PC-3 (cell line): Measurements from ENCODE around the gene LAMP2. TPM values are rescaled to one million over a fixed set of nuclear protein-coding genes. Genes with fewer than 3 reads are reported as not detected.

ENCODE experiments used
- ATAC-seq: fragments of 200-7000 bp; cut with Tn5 transposase; 2 replicates; pipeline ENCODE4 v1.9.1; 2020; ENCODE audit warnings: mild to moderate bottlenecking, moderate library complexity
- Bru-seq: library from RNA; stranded (reverse); fragments of 400-500 nt; gene quantifications from one replicate; lab custom pipeline; 2021; lab: Mats Ljungman, UMichigan
- BruChase-seq, 2 experiments: library from RNA; stranded (reverse); fragments of 400-500 nt; gene quantifications; one replicate each; lab custom pipeline; 2021; lab: Mats Ljungman, UMichigan
- BruUV-seq: library from RNA; stranded (reverse); fragments of 400-500 nt; replicated peaks from 2 replicates; lab custom pipeline; 2021; lab: Mats Ljungman, UMichigan
- CTCF ChIA-PET: fragments of 300-600 bp; sonication (Branson Sonifier 250); formaldehyde crosslinking; loops from one replicate; lab custom pipeline; 2022; ENCODE audit warnings: antibody characterized with exemption; lab: Charles Lee
- POLR2A ChIA-PET: fragments of 300-600 bp; sonication (Branson Sonifier 250); formaldehyde crosslinking; loops from one replicate; lab custom pipeline; 2022; ENCODE audit warnings: antibody characterized with exemption; ENCODE audit not compliant: unreplicated experiment; lab: Charles Lee
- DNase-seq: peaks from one replicate; pipeline ENCODE4 v3.0.0-alpha.2; 2015
- H2AFZ ChIP-seq: fragments of 300-600 bp; sonication (generic); 2 replicates; pipeline ENCODE4 v1.6.0; 2016; ENCODE audit warnings: antibody characterized with exemption, low read length
- H3F3A ChIP-seq: fragments of 300-600 bp; sonication (generic); one replicate; pipeline ENCODE4 v1.6.0; 2017; ENCODE audit warnings: antibody characterized with exemption, low read length, control low read depth, mild to moderate bottlenecking; ENCODE audit not compliant: unreplicated experiment
- H3K27ac ChIP-seq: fragments of 300-600 bp; sonication (generic); 2 replicates; pipeline ENCODE4 v1.5.1; 2016; ENCODE audit warnings: mild to moderate bottlenecking, low read length
- H3K27me3 ChIP-seq: fragments of 300-600 bp; sonication (generic); 2 replicates; pipeline ENCODE4 v1.6.1; 2016; ENCODE audit warnings: low read length, mixed read lengths
- H3K36me3 ChIP-seq: fragments of 300-600 bp; sonication (generic); 2 replicates; pipeline ENCODE4 v1.6.1; 2016; ENCODE audit warnings: low read depth, mixed run types, low read length, mixed read lengths
- H3K4me1 ChIP-seq: fragments of 300-600 bp; sonication (generic); 2 replicates; pipeline ENCODE4 v1.5.1; 2016; ENCODE audit warnings: low read length; ENCODE audit not compliant: insufficient read depth
- H3K4me2 ChIP-seq: fragments of 300-600 bp; sonication (generic); 2 replicates; pipeline ENCODE4 v1.6.0; 2016; ENCODE audit warnings: low read length
- H3K4me3 ChIP-seq: fragments of 300-600 bp; sonication (generic); 2 replicates; pipeline ENCODE4 v1.5.1; 2016; ENCODE audit warnings: mild to moderate bottlenecking, low read length, mixed read lengths
- H3K79me2 ChIP-seq: fragments of 300-600 bp; sonication (generic); 2 replicates; pipeline ENCODE4 v1.6.1; 2017; ENCODE audit warnings: low read length, mixed read lengths
- H3K9ac ChIP-seq: fragments of 300-600 bp; sonication (generic); 2 replicates; pipeline ENCODE4 v1.6.0; 2016; ENCODE audit warnings: mild to moderate bottlenecking, low read length
- H3K9me2 ChIP-seq: fragments of 300-600 bp; sonication (generic); replicated peaks from 2 replicates; pipeline ENCODE4 v1.6.1; 2016; ENCODE audit warnings: mixed run types, low read length, mixed read lengths
- H3K9me3 ChIP-seq: fragments of 300-600 bp; sonication (generic); 2 replicates; pipeline ENCODE4 v1.6.1; 2016; ENCODE audit warnings: low read length, mixed read lengths
- H4K20me1 ChIP-seq: fragments of 300-600 bp; sonication (generic); 2 replicates; pipeline ENCODE4 v1.6.1; 2016; ENCODE audit warnings: low read length, mixed read lengths
- CTCF ChIP-seq: fragments of 300-600 bp; sonication (generic); conservative IDR thresholded peaks from 2 replicates; pipeline ENCODE4 v1.5.1; 2017; ENCODE audit warnings: antibody characterized with exemption, low read depth, mild to moderate bottlenecking, low read length
- EZH2 ChIP-seq: fragments of 300-600 bp; sonication (generic); IDR thresholded peaks from one replicate; pipeline ENCODE4 v1.6.1; 2017; ENCODE audit warnings: antibody characterized with exemption, mild to moderate bottlenecking, low read length; ENCODE audit not compliant: unreplicated experiment
- EZH2phosphoT487 ChIP-seq: fragments of 300-600 bp; sonication (generic); IDR thresholded peaks from 2 replicates; pipeline ENCODE4 v1.6.1; 2018; ENCODE audit warnings: mild to moderate bottlenecking, antibody characterized with exemption, low read length, borderline replicate concordance
- intact Hi-C: fragments of 100-400 bp; cut with micrococcal nuclease; formaldehyde crosslinking; loops from 2 replicates; pipeline ENCODE4 v1.9.0; 2023
- long read RNA-seq: library from polyadenylated mRNA; unstranded; transcript quantifications from one replicate; pipeline ENCODE4 v2.0.0, GENCODE V29; 2021; ENCODE audit not compliant: unreplicated experiment
- total RNA-seq: library from RNA; depleted of rRNA; stranded (reverse); fragments of >200 nt; gene quantifications from 2 replicates; pipeline ENCODE4 v1.2.3, GENCODE V29; 2014; rRNA removed

LAMP2 gene
- total RNA-seq, result 51.5 and 53.8 TPM in 2 replicates
- Bru-seq, nascent RNA, result percentile 82 among the genes with signal in this experiment
- percentile 87 among the genes with signal in this experiment for BruChase-seq, experiment 1, labeled RNA remaining after a 6-hour chase
- percentile 91 among the genes with signal in this experiment for BruChase-seq, experiment 2, labeled RNA remaining after a 2-hour chase
- long read RNA-seq, full-length matches to known transcripts, result 618 of 661 reads
- long read RNA-seq, partial matches to known transcripts, result 17 of 661 reads
- long read RNA-seq, other reads (novel, unspliced or antisense), result 26 of 661 reads

GRCh38 chrX:120468825-120469525 lies at the start of gene LAMP2:
Gene LAMP2, minus strand, starts transcription at chrX:120469296. Its CDS starts 127 bp downstream, at chrX:120469169.
- peaks cover 51% of the 10 kb centered on the region for H3K79me2 ChIP-seq
- peak; percentile 89 for DNase-seq
- POLR2A ChIA-PET, result no interaction called here
- no peaks in the 10 kb centered on the region for H3K36me3 ChIP-seq
- H4K20me1 ChIP-seq, result no peaks in the 10 kb centered on the region
- peak; percentile 90 for ATAC-seq
- no peaks in the 10 kb centered on the region for H3K27me3 ChIP-seq
- TSS peak; percentile 73 for BruUV-seq
- H3K9me3 ChIP-seq, result no peaks in the 10 kb centered on the region
- no peaks in the 10 kb centered on the region for H3F3A ChIP-seq
- H2AFZ ChIP-seq, result peak within 1 kb of the TSS; percentile 68; the same call in 1 of the 2 replicates
- H3K9ac ChIP-seq, result peak within 1 kb of the TSS; percentile 80
- H3K9me2 ChIP-seq, result no peaks in the 10 kb centered on the region
- H3K27ac ChIP-seq, result peak within 1 kb of the TSS; percentile 70
- CTCF ChIA-PET, result no interaction called here
- peak within 1 kb of the TSS; percentile 87 for H3K4me3 ChIP-seq
- peak within 1 kb of the TSS; percentile 91 for H3K4me2 ChIP-seq
- intact Hi-C loops, result loop anchor here (1.0 kb wide), 2 partner anchors 11 to 17 kb away; no protein-coding TSS in a partner anchor
- no peak for TF ChIP-seq EZH2
- TF ChIP-seq CTCF, result no peak
- TF ChIP-seq EZH2phosphoT487, result no peak
- H3K4me1 ChIP-seq, result peaks cover 12% of the 10 kb centered on the region; the same call in 1 of the 2 replicates

- peak; percentile 77 for DNase-seq
- CTCF ChIA-PET, result no interaction called here
- H3K4me2 ChIP-seq, result no peak overlapping the region
Observed at GRCh38 chrX:120517936-120518335, 48.8 kb upstream of the LAMP2 start.

More at GRCh38 chrX:120517936-120518335, 48.8 kb upstream of the LAMP2 start:
- peaks cover 17% of the 10 kb centered on the region for H3K4me1 ChIP-seq
- POLR2A ChIA-PET, result no interaction called here
- no peaks in the 10 kb centered on the region for H3F3A ChIP-seq
- H4K20me1 ChIP-seq, result no peaks in the 10 kb centered on the region
- 0 out of 2 replicates have a peak, but pooled peaks cover 4% of the 10 kb centered on the region for H3K36me3 ChIP-seq
- no peak overlapping the region for H3K27ac ChIP-seq
- no peak overlapping the region for H3K4me3 ChIP-seq
- no peak overlapping the region for H3K9ac ChIP-seq
- intact Hi-C loops, result no loop called here
- no peaks in the 10 kb centered on the region for H3K9me3 ChIP-seq
- H3K27me3 ChIP-seq, result no peaks in the 10 kb centered on the region
- no peak for TF ChIP-seq EZH2
- no peak for TF ChIP-seq CTCF
- no peak for TF ChIP-seq EZH2phosphoT487
- no TSS peak for BruUV-seq
- no peak overlapping the region for H2AFZ ChIP-seq
- H3K9me2 ChIP-seq, result no peaks in the 10 kb centered on the region
- ATAC-seq, result peak; percentile 13; the same call in 1 of the 2 replicates
- H3K79me2 ChIP-seq, result no peaks in the 10 kb centered on the region
